Activated T-cell treated with anti-CD3 and anti-CD28 coated beads, Interleukin-2, amount 50 U/mL, for 72 hours (primary cell): Measurements from ENCODE around the gene NHSL1. TPM values are rescaled to one million over a fixed set of nuclear protein-coding genes. Genes with fewer than 3 reads are reported as not detected.

Source experiments
- ATAC-seq, 2 donors: fragments of 150-1000 bp; cut with Tn5 transposase; replicated peaks in 1 of 2; 2 replicates each; pipeline ENCODE4 v1.10.0; 2021; ENCODE audit warnings: moderate library complexity in 2 of 2, mild to moderate bottlenecking in 1 of 2
- DNase-seq, 2 donors: peaks; one replicate each; pipeline ENCODE4 v3.0.0; 2021 to 2022; ENCODE audit warnings: mixed read lengths in 1 of 2
- H3K27ac Mint-ChIP-seq: one replicate; pipeline ENCODE4 v1.8.0; 2022; ENCODE audit warnings: mild to moderate bottlenecking, moderate library complexity, mixed read lengths
- H3K27me3 Mint-ChIP-seq: one replicate; pipeline ENCODE4 v1.8.0; 2022; ENCODE audit warnings: low read depth, mixed read lengths
- H3K36me3 Mint-ChIP-seq, 2 donors: one replicate each; pipeline ENCODE4 v1.8.0; 2022; ENCODE audit warnings: mixed read lengths in 2 of 2, mild to moderate bottlenecking in 1 of 2; ENCODE audit not compliant: insufficient read depth in 2 of 2
- H3K4me1 Mint-ChIP-seq: one replicate; pipeline ENCODE4 v1.8.0; 2022; ENCODE audit warnings: low read depth, mixed read lengths
- H3K4me3 Mint-ChIP-seq, 2 donors: one replicate each; pipeline ENCODE4 v1.8.0; 2022; ENCODE audit warnings: mild to moderate bottlenecking in 2 of 2, mixed read lengths in 2 of 2, moderate library complexity in 2 of 2
- H3K9me3 Mint-ChIP-seq, 2 donors: one replicate each; pipeline ENCODE4 v1.8.0; 2022; ENCODE audit warnings: mixed read lengths in 2 of 2
- total RNA-seq, 2 donors: library from RNA; stranded (reverse); gene quantifications; one replicate each; pipeline ENCODE4 v1.2.3, GENCODE V29; 2022

Gene NHSL1
- total RNA-seq, 2 donors from 2014 or later, result 1.2 to 1.6 TPM

DNA sequence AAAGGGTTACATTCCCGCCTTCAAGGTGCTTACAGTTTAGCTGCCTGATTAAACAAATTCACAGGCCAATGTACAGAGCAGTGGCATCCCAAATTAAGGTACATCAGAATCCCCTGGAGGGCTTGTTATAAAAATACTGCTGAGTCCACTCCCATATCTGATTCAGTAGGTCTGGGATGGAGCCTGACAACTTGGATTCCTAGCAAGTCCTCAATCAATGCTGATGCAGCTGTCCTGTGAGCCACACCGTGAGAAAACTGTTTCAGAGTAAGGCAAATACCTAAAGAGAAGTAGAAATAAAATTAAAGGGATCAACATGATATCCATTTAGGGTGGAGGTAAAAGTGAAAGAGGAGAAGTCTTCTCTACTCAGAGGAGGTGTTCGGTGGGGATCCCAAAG is 16.5 kb downstream of the NHSL1 start:
- no peaks in the 10 kb centered on the region for H3K4me1 Mint-ChIP-seq
- DNase-seq (no peak), ATAC-seq (no peak)
- H3K27me3 Mint-ChIP-seq, result no peaks in the 10 kb centered on the region
- H3K4me3 Mint-ChIP-seq, result no peak overlapping the region
- no peaks in the 10 kb centered on the region for H3K36me3 Mint-ChIP-seq
- no peaks in the 10 kb centered on the region for H3K9me3 Mint-ChIP-seq
- no peak overlapping the region for H3K27ac Mint-ChIP-seq

DNA sequence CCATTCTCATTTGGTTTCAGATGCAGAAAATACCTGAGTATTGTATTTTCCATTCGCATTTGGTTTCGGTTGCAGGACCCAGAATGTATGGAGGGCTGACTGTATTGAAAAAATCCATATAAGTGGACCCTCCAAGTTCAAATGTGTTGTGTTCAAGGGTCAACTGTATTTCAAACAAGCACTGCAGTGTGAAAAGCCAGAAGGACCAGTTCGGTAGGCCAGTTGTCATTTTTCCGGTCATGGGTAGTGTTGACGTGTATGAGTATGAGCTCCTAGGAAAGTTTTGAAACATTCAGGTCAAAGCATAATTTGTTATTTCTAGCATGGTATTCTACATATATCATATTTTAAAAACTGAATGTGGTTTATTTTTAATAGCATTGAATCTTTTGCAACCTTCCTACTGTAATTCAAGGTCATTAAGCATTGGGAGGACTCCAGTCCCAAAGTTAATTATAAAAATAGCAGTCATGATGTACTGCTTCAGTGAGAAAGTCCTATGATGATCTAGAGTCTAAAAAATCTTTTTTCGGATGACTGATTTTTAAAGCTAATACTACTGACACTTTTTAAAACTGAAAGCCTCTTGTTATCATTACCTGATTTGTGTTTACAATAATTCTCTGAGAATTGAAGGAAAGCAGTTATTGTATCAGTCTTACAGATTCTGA is 18.9 kb downstream of the NHSL1 start:
- no peaks in the 10 kb centered on the region for H3K4me1 Mint-ChIP-seq
- DNase-seq (no peak), ATAC-seq (no peak)
- no peak overlapping the region for H3K4me3 Mint-ChIP-seq
- no peaks in the 10 kb centered on the region for H3K36me3 Mint-ChIP-seq
- no peak overlapping the region for H3K27ac Mint-ChIP-seq
- H3K9me3 Mint-ChIP-seq, result no peaks in the 10 kb centered on the region
- no peaks in the 10 kb centered on the region for H3K27me3 Mint-ChIP-seq

DNA sequence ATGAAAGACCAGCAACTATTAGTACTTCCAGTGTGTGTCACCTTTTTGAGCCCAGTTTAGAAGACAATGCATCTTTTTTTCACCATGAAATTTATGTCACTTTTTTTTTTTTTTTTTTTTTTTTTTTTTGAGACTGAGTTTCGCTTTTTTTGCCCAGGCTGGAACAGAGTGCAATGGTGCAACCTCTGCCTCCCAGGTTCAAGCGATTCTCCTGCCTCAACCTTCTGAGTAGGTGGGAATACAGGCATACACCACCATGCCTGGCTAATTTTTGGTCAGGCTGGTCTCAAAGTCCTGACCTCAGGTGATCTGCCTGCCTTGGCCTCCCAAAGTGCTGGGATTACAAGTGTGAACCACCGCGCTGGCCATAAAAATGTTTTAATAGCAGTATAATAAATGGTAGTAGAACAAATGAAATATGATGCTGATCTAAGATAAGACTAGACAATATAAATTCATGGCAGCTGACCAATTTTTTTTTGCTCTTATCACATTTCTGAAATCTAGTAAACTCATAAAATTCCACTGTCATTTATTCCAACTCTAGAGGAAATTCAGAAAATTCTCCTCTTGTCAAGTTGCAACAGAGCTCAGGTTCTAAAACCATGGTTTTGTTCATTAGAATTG is 21.3 kb downstream of the NHSL1 start:
- Mint-ChIP-seq H3K36me3 (no peaks in the 10 kb centered on the region), H3K27ac (no peak overlapping the region), H3K4me3 (no peak overlapping the region), H3K9me3 (no peaks in the 10 kb centered on the region), H3K4me1 (no peaks in the 10 kb centered on the region), H3K27me3 (no peaks in the 10 kb centered on the region)
- ATAC-seq, result no peak
- no peak for DNase-seq

DNA sequence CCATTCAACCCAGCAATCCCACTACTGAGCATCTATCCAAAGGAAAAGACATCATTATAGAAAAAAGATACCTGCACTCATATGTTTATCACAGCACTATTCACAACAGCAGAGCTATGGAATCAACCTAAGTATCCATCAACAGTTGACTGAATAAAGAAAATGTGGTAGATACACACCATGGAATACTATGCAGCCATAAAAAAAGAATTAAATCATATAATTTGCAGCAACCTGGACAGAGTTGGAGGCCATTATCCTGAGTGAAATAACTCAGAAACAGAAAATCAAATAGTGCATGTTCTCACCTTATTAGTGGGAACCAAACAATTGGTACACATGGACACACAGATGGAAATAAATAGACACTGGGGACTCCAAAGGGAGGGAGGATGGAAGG is 23.2 kb downstream of the NHSL1 start:
- Mint-ChIP-seq H3K27me3 (no peaks in the 10 kb centered on the region), H3K27ac (no peak overlapping the region), H3K4me1 (no peaks in the 10 kb centered on the region), H3K4me3 (no peak overlapping the region), H3K9me3 (no peaks in the 10 kb centered on the region), H3K36me3 (no peaks in the 10 kb centered on the region)
- DNase-seq, result no peak
- ATAC-seq, result no peak

DNA sequence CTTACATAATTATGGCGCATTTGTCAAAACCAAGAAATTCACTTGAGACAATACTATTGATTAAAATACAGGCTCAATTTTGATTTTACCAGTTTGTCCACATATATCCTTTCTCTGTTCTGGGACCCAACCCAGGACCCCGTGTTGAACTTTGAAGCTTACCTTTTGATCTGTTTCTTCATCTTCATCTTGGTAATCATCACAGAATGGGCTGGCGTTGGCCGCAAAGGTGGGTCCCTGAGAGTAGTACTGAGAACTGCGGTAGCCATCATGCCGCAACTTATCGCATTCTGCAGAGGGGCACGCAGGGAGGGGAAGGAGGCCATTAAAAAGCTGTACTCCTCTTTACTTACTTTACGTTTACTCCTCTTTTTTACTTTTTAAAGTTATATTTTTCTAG is 26.1 kb downstream of the NHSL1 start:
- no peak overlapping the region for H3K27ac Mint-ChIP-seq
- ATAC-seq, result no peak
- DNase-seq, result no peak
- no peaks in the 10 kb centered on the region for H3K4me1 Mint-ChIP-seq
- no peaks in the 10 kb centered on the region for H3K9me3 Mint-ChIP-seq
- no peaks in the 10 kb centered on the region for H3K27me3 Mint-ChIP-seq
- no peak overlapping the region for H3K4me3 Mint-ChIP-seq
- H3K36me3 Mint-ChIP-seq, result no peaks in the 10 kb centered on the region

DNA sequence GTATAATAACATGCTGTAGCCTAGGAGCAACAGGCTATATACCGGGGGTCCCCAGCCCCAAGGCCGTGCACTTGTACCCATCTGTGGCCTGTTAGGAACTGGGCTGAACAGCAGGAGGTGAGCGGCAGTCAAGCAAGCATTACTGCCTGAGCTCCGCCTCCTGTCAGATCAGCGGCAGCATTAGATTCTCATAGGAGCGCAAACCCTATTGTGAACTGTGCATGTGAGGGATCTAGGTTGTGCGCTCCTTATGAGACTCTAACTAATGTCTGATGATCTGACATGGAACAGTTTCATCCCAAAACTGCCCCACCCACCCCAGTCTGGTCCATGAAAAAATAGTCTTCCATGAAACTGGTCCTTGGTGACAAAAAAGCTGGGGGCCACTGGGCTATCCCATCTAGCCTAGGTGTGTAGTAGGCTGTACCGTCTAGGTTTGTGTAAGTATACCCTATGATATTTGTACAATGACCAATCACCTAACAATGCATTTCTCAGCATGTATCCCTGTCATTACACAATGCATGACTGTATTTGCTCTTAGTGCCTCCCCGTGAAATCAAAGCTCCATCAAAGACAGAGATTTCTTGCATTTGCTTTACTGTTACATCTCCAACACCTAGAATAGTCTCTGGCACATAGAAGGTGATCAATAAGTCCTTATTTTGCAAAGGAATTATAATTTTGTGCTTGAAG is 30.8 kb downstream of the NHSL1 start:
- H3K27me3 Mint-ChIP-seq, result no peaks in the 10 kb centered on the region
- no peak for DNase-seq
- ATAC-seq, result no peak
- H3K4me1 Mint-ChIP-seq, result peaks cover 7% of the 10 kb centered on the region
- H3K36me3 Mint-ChIP-seq, result no peaks in the 10 kb centered on the region
- H3K4me3 Mint-ChIP-seq, result no peak overlapping the region
- H3K27ac Mint-ChIP-seq, result no peak overlapping the region
- H3K9me3 Mint-ChIP-seq, result no peaks in the 10 kb centered on the region

DNA sequence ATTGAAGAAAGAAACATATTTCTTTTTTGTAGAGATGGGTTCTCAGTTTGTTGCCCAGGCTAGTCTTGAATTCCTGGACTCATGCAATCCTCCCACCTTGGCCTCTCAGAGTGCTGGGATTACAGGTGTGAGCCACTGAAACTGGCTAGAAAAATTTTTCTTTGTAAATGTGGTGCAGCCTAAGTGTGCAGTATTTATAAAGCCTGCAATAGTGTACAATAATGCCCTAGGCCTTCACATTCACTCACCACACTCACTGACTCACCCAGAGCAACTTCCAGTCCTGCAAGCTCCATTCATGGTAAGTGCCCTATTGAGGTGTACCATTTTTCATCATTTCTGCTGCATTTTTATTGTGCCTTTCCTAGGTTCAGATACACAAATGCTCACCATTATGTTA is 31.4 kb downstream of the NHSL1 start:
- ATAC-seq (no peak), DNase-seq (no peak)
- no peak overlapping the region for H3K27ac Mint-ChIP-seq
- H3K27me3 Mint-ChIP-seq, result no peaks in the 10 kb centered on the region
- no peaks in the 10 kb centered on the region for H3K36me3 Mint-ChIP-seq
- H3K4me3 Mint-ChIP-seq, result no peak overlapping the region
- no peaks in the 10 kb centered on the region for H3K9me3 Mint-ChIP-seq
- peaks cover 7% of the 10 kb centered on the region for H3K4me1 Mint-ChIP-seq

DNA sequence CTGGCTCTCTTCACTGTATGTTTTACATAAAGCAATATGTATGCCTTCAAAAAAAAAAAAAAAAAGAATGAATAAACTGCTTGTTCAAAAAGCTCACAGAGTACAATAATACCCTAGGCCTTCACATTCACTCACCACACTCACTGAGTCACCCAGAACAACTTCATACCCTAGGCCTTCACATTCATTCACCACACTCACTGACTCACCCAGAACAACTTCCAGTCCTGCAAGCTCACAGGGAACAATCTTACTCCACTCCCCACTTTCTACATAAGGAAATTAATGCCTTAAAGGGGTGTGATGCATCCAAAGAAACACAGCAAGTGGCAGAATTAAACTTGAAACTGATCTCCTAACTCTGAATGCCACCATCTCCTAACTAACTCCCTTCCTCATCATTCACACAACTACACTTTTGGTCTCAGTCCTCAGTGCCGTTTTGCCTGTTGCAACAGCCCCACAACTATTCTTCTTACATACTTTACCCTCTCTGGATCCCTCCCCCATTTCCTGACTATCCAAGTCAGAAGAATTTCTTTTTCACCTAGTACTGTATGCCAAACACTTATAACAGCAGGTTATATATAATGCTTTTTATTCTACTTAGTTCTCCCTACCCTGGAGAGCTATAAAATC is 34.2 kb downstream of the NHSL1 start:
- no peaks in the 10 kb centered on the region for H3K36me3 Mint-ChIP-seq
- no peaks in the 10 kb centered on the region for H3K9me3 Mint-ChIP-seq
- H3K4me1 Mint-ChIP-seq, result peaks cover 7% of the 10 kb centered on the region
- H3K27me3 Mint-ChIP-seq, result no peaks in the 10 kb centered on the region
- DNase-seq, result peak; percentile 29 to 31
- no peak overlapping the region for H3K27ac Mint-ChIP-seq
- no peak overlapping the region for H3K4me3 Mint-ChIP-seq
- ATAC-seq, result peak; percentile 99

DNA sequence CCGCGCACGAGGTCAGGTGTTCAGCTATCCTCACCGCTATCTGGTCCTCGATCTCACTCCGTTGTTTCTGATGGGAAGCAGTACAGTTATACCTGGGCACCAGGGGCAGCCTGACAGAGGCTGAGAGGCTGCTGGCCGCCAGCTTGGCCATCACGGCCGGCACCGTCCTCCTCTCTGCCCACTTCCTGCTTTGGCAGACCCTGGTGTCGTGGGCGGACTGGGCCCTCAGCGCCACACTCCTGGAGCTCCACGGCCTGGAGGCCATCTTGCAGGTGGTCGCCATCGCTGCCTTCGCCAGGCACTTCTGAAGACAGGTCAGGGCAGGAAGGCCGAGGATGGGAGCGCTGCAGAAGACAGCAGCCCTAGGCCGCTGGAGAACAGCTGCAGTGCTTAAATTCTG is 35.2 kb downstream of the NHSL1 start:
- Mint-ChIP-seq H3K27ac (no peak overlapping the region), H3K36me3 (no peaks in the 10 kb centered on the region), H3K4me3 (no peak overlapping the region), H3K4me1 (peaks cover 7% of the 10 kb centered on the region), H3K9me3 (no peaks in the 10 kb centered on the region), H3K27me3 (no peaks in the 10 kb centered on the region)
- DNase-seq (no peak), ATAC-seq (no peak)

DNA sequence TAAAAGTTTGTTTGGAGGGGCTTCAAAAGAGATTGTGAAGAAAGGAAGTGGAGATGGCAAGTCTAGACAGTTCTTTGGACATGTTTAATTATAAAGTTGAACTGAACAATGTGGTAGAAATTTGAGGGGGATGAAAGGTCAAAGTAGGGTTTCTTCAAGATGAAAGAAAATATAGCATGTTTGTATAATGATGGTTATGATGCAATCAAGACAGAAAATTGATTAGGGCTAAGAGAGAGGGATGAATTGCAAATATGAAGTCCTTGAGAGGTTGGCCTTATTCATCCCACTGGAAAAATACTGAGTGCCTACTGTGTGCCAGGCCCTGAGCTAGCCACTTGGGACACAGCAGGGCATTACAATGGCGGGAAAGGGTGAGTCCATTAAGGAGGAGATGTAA is 37.6 kb downstream of the NHSL1 start:
- no peak overlapping the region for H3K4me3 Mint-ChIP-seq
- DNase-seq, result no peak
- no peaks in the 10 kb centered on the region for H3K36me3 Mint-ChIP-seq
- no peaks in the 10 kb centered on the region for H3K9me3 Mint-ChIP-seq
- no peak for ATAC-seq
- peak overlapping the region; percentile 28 for H3K27ac Mint-ChIP-seq
- peaks cover 11% of the 10 kb centered on the region for H3K4me1 Mint-ChIP-seq
- H3K27me3 Mint-ChIP-seq, result no peaks in the 10 kb centered on the region

DNA sequence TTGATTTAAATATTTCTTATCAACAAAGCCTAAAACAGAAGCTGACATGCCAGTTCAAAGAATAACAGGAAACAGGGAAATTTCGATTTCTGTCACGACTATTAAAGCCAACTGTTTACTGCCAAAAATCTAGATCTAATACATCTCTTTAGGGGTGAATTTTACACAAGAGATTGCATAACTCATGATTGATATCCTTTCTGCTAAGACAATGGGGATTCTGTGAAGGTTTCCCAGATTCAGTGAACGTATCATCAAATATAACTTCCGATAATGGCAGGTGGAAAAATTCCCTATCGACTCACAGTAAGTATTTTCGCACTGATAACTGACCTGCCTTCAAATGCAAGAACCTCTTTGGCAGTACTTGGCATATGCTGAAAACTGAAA is 42.9 kb downstream of the NHSL1 start:
- Mint-ChIP-seq H3K4me3 (peak overlapping the region in 1 of 2 donors; percentile 62), H3K4me1 (peaks cover 27% of the 10 kb centered on the region), H3K27ac (peak overlapping the region; percentile 19), H3K27me3 (no peaks in the 10 kb centered on the region), H3K9me3 (peaks cover 0 to 2% of the 10 kb centered on the region in 2 donors), H3K36me3 (no peaks in the 10 kb centered on the region)
- ATAC-seq, result no peak
- no peak for DNase-seq

DNA sequence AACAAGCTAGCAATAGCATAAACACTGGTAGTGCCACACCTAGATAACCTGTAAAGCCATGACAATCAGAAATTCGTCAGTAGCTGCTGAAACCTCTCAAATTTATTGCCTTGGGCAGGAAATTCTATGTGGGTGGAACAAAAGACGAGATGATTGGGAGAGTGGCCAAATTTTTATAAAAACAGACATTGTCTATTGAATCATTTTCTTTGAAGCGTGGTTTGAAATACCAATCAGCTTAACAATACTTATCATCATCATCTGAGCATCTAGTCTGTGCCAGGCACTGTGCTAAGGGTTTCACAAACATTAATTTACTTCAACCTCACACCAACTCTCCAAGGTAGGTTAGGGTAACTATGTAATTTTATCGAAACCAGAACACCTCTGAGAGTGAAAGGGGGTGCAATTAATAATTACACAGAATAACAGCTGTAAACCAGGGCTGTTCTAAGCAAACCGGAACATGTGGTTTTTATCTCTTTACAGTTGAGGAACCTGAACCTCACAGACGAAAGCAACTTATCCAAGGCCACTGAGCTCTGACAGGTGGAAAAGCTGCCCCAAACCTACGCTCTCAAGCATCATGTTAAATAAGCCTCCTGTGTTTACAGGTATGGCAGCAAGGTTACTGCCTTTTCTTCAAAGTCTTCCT is 43.4 kb downstream of the NHSL1 start:
- ATAC-seq (peak; percentile 46 to 63), DNase-seq (no peak)
- H3K4me3 Mint-ChIP-seq, result peak overlapping the region; percentile 39 to 62
- no peaks in the 10 kb centered on the region for H3K36me3 Mint-ChIP-seq
- no peaks in the 10 kb centered on the region for H3K27me3 Mint-ChIP-seq
- peak overlapping the region; percentile 19 for H3K27ac Mint-ChIP-seq
- H3K9me3 Mint-ChIP-seq, result peaks cover 0 to 2% of the 10 kb centered on the region in 2 donors
- H3K4me1 Mint-ChIP-seq, result peaks cover 27% of the 10 kb centered on the region
